ENCODE results near the gene PDZD2. TPM values are rescaled to one million over a fixed set of nuclear protein-coding genes. Genes with fewer than 3 reads are reported as not detected.

PDZD2 gene
- total and polyA plus RNA-seq, 2 experiments from 2014 or later: 8.3 to 16.9 TPM

DNA sequence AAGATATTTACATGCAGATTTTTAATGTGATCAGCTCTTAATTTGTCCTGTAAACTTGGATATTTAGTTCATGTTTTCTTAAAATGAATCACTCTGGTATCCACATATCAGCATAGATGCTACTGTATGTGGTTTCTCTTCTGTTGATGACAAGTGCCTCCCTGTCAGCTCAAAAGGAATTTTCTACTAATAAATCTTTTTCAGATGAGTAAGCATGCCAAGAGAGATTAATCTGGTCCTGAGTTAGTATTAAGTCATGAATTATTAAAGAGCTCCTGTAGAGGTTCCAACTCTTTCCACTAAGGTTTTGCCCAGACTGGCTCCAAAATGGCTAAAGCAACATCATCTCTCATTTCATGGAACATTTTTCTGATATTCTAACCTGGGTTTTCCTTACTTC, 406.0 kb downstream of the PDZD2 start (continued):
- TF ChIP-seq, protein P1, sequence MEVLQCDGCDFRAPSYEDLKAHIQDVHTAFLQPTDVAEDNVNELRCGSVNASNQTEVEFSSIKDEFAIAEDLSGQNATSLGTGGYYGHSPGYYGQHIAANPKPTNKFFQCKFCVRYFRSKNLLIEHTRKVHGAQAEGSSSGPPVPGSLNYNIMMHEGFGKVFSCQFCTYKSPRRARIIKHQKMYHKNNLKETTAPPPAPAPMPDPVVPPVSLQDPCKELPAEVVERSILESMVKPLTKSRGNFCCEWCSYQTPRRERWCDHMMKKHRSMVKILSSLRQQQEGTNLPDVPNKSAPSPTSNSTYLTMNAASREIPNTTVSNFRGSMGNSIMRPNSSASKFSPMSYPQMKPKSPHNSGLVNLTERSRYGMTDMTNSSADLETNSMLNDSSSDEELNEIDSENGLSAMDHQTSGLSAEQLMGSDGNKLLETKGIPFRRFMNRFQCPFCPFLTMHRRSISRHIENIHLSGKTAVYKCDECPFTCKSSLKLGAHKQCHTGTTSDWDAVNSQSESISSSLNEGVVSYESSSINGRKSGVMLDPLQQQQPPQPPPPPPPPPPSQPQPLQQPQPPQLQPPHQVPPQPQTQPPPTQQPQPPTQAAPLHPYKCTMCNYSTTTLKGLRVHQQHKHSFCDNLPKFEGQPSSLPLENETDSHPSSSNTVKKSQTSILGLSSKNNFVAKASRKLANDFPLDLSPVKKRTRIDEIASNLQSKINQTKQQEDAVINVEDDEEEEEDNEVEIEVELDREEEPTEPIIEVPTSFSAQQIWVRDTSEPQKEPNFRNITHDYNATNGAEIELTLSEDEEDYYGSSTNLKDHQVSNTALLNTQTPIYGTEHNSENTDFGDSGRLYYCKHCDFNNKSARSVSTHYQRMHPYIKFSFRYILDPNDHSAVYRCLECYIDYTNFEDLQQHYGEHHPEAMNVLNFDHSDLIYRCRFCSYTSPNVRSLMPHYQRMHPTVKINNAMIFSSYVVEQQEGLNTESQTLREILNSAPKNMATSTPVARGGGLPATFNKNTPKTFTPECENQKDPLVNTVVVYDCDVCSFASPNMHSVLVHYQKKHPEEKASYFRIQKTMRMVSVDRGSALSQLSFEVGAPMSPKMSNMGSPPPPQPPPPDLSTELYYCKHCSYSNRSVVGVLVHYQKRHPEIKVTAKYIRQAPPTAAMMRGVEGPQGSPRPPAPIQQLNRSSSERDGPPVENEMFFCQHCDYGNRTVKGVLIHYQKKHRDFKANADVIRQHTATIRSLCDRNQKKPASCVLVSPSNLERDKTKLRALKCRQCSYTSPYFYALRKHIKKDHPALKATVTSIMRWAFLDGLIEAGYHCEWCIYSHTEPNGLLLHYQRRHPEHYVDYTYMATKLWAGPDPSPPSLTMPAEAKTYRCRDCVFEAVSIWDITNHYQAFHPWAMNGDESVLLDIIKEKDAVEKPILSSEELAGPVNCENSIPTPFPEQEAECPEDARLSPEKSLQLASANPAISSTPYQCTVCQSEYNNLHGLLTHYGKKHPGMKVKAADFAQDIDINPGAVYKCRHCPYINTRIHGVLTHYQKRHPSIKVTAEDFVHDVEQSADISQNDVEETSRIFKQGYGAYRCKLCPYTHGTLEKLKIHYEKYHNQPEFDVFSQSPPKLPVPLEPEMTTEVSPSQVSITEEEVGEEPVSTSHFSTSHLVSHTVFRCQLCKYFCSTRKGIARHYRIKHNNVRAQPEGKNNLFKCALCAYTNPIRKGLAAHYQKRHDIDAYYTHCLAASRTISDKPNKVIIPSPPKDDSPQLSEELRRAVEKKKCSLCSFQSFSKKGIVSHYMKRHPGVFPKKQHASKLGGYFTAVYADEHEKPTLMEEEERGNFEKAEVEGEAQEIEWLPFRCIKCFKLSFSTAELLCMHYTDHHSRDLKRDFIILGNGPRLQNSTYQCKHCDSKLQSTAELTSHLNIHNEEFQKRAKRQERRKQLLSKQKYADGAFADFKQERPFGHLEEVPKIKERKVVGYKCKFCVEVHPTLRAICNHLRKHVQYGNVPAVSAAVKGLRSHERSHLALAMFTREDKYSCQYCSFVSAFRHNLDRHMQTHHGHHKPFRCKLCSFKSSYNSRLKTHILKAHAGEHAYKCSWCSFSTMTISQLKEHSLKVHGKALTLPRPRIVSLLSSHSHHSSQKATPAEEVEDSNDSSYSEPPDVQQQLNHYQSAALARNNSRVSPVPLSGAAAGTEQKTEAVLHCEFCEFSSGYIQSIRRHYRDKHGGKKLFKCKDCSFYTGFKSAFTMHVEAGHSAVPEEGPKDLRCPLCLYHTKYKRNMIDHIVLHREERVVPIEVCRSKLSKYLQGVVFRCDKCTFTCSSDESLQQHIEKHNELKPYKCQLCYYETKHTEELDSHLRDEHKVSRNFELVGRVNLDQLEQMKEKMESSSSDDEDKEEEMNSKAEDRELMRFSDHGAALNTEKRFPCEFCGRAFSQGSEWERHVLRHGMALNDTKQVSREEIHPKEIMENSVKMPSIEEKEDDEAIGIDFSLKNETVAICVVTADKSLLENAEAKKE (CRISPR knock-in tag; IDR thresholded peaks at IDR 0.05): no peak
- TF ChIP-seq CREB1 (CRISPR knock-in tag; IDR thresholded peaks at IDR 0.05; ENCODE audit: low read depth) (no peak), JUNB (IDR thresholded peaks at IDR 0.05; ENCODE audit: unreplicated experiment) (no peak), ZNF331 (CRISPR knock-in tag; IDR thresholded peaks at IDR 0.05; ENCODE audit: low read depth) (no peak)
- TF ChIP-seq, protein P2, sequence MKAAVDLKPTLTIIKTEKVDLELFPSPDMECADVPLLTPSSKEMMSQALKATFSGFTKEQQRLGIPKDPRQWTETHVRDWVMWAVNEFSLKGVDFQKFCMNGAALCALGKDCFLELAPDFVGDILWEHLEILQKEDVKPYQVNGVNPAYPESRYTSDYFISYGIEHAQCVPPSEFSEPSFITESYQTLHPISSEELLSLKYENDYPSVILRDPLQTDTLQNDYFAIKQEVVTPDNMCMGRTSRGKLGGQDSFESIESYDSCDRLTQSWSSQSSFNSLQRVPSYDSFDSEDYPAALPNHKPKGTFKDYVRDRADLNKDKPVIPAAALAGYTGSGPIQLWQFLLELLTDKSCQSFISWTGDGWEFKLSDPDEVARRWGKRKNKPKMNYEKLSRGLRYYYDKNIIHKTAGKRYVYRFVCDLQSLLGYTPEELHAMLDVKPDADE (IDR thresholded peaks at IDR 0.05): no peak

DNA sequence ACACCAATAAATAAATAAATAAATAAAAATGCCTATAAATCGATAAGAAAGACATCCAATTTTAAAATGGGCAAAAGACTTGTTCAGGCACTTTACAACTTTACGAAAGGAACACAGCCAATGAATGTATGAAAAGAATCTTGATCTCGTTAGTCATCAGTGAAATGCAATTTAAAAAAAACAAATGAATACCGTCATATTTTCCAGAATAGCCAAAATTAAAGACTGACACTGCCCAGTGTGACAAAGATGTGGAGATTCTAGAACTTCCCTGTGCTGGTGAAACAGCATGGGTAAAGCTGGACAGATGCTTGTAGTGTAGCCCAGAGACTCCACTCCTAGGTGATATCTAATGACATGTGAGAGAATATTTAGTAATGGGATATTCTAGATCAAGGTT, 408.1 kb downstream of the PDZD2 start:
- Histone ChIP-seq H3F3A (replicated peaks; ENCODE audit: low read depth) (no peaks in the 10 kb centered on the region), H3K79me2 (replicated peaks; ENCODE audit: insufficient read depth) (no peaks in the 10 kb centered on the region), H3K36me3 (ENCODE audit: insufficient read depth) (no peaks in the 10 kb centered on the region), H3K27me3 (ENCODE audit: insufficient read depth) (no peaks in the 10 kb centered on the region), H3K4me1 (ENCODE audit: insufficient read depth) (no peaks in the 10 kb centered on the region), H3K27ac (ENCODE audit: low read depth) (no peak overlapping the region), H3K4me2 (no peak overlapping the region), H4K20me1 (replicated peaks; ENCODE audit: insufficient read depth) (no peaks in the 10 kb centered on the region), H3K4me3 (no peak overlapping the region), H2AFZ (no peak overlapping the region), H3K9me2 (ENCODE audit: insufficient read depth) (no peaks in the 10 kb centered on the region)
- TF ChIP-seq, protein P3, sequence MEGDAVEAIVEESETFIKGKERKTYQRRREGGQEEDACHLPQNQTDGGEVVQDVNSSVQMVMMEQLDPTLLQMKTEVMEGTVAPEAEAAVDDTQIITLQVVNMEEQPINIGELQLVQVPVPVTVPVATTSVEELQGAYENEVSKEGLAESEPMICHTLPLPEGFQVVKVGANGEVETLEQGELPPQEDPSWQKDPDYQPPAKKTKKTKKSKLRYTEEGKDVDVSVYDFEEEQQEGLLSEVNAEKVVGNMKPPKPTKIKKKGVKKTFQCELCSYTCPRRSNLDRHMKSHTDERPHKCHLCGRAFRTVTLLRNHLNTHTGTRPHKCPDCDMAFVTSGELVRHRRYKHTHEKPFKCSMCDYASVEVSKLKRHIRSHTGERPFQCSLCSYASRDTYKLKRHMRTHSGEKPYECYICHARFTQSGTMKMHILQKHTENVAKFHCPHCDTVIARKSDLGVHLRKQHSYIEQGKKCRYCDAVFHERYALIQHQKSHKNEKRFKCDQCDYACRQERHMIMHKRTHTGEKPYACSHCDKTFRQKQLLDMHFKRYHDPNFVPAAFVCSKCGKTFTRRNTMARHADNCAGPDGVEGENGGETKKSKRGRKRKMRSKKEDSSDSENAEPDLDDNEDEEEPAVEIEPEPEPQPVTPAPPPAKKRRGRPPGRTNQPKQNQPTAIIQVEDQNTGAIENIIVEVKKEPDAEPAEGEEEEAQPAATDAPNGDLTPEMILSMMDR (conservative IDR thresholded peaks at IDR 0.05; ENCODE audit: low read depth in 2 of 2): no peak
- TF ChIP-seq CREB1 (CRISPR knock-in tag; IDR thresholded peaks at IDR 0.05; ENCODE audit: low read depth) (no peak), NANOG (IDR thresholded peaks at IDR 0.05; ENCODE audit: borderline replicate concordance) (no peak), POLR2AphosphoS5 (IDR thresholded peaks at IDR 0.05; ENCODE audit: low read depth) (no peak), JUNB (IDR thresholded peaks at IDR 0.05; ENCODE audit: unreplicated experiment) (no peak)
- TF ChIP-seq, protein P2 (IDR thresholded peaks at IDR 0.05): no peak
- TF ChIP-seq, protein P4, sequence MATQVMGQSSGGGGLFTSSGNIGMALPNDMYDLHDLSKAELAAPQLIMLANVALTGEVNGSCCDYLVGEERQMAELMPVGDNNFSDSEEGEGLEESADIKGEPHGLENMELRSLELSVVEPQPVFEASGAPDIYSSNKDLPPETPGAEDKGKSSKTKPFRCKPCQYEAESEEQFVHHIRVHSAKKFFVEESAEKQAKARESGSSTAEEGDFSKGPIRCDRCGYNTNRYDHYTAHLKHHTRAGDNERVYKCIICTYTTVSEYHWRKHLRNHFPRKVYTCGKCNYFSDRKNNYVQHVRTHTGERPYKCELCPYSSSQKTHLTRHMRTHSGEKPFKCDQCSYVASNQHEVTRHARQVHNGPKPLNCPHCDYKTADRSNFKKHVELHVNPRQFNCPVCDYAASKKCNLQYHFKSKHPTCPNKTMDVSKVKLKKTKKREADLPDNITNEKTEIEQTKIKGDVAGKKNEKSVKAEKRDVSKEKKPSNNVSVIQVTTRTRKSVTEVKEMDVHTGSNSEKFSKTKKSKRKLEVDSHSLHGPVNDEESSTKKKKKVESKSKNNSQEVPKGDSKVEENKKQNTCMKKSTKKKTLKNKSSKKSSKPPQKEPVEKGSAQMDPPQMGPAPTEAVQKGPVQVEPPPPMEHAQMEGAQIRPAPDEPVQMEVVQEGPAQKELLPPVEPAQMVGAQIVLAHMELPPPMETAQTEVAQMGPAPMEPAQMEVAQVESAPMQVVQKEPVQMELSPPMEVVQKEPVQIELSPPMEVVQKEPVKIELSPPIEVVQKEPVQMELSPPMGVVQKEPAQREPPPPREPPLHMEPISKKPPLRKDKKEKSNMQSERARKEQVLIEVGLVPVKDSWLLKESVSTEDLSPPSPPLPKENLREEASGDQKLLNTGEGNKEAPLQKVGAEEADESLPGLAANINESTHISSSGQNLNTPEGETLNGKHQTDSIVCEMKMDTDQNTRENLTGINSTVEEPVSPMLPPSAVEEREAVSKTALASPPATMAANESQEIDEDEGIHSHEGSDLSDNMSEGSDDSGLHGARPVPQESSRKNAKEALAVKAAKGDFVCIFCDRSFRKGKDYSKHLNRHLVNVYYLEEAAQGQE (IDR thresholded peaks at IDR 0.05; ENCODE audit: unreplicated experiment): no peak
- peaks cover 15% of the 10 kb centered on the region for H3K36me3 Mint-ChIP-seq (ENCODE audit: low read depth)
- DNase-seq (ENCODE audit: low spot score) (no peak), ATAC-seq (no peak)
- H3K27ac Mint-ChIP-seq: no peak overlapping the region
- peaks cover 2% of the 10 kb centered on the region for H3K27me3 Mint-ChIP-seq (ENCODE audit: insufficient read depth, low read depth, poor library complexity)
- no peak overlapping the region for H3K4me3 Mint-ChIP-seq
- peaks cover 11% of the 10 kb centered on the region for H3K9me3 Mint-ChIP-seq
- peaks cover 13% of the 10 kb centered on the region for H3K4me1 Mint-ChIP-seq

Measured in GM23338 (cell line).